Lower leg skin (tissue), 4 donors: Measurements from ENCODE around the gene PPARGC1A. TPM values are rescaled to one million over a fixed set of nuclear protein-coding genes. Genes with fewer than 3 reads are reported as not detected.

Source experiments
- DNase-seq, 2 donors: peaks; one replicate each; pipeline ENCODE4 v3.0.0-alpha.2; 2019; ENCODE audit warnings: low spot score in 2 of 2
- H3K4me3 ChIP-seq: fragments of 200-600 bp; sonication (generic); 2 replicates; pipeline ENCODE4 v1.5.1; 2017; ENCODE audit warnings: mild to moderate bottlenecking, low read depth; ENCODE audit not compliant: poor library complexity, severe bottlenecking
- CTCF ChIP-seq, 3 donors: fragments of 450-650 bp; IDR thresholded peaks; one replicate each; pipeline ENCODE4 v1.5.1; 2016; ENCODE audit warnings: antibody characterized with exemption in 3 of 3, mild to moderate bottlenecking in 3 of 3, moderate library complexity in 2 of 3
- POLR2A ChIP-seq, 2 donors: fragments of 450-650 bp; IDR thresholded peaks; one replicate each; pipeline ENCODE4 v1.6.1; 2016 to 2017; ENCODE audit warnings: antibody characterized with exemption in 2 of 2, mild to moderate bottlenecking in 1 of 2, moderate library complexity in 1 of 2
- WGBS, 2 donors: methylation state at CpG; one replicate each; pipeline ENCODE4 v1.1.5; 2018; 5-methylcytosine and 5-hydroxymethylcytosine counted together
- intact Hi-C: fragments of 100-400 bp; cut with DNase I; formaldehyde crosslinking; loops from one replicate; pipeline ENCODE4 v1.15.0; 2023; ENCODE audit warnings: low total_unique reads
- total RNA-seq, 4 donors: library from RNA; depleted of rRNA; stranded (reverse); fragments of >200 nt; gene quantifications; one replicate each; pipeline ENCODE4 v1.1.0, GENCODE V29; 2016

The PPARGC1A gene
- total RNA-seq, 4 donors from 2014 or later = 3.4 to 40.0 (median 14.1) TPM

- TF ChIP-seq CTCF (IDR thresholded peaks at IDR 0.05) = no peak
- no peak for TF ChIP-seq POLR2A (IDR thresholded peaks at IDR 0.05)
- no peak for DNase-seq
- no peak overlapping the region for H3K4me3 ChIP-seq
- intact Hi-C loops = no loop called here
Measured at GRCh38 chr4:23775694-23776093, 114.2 kb downstream of the PPARGC1A start.

DNA sequence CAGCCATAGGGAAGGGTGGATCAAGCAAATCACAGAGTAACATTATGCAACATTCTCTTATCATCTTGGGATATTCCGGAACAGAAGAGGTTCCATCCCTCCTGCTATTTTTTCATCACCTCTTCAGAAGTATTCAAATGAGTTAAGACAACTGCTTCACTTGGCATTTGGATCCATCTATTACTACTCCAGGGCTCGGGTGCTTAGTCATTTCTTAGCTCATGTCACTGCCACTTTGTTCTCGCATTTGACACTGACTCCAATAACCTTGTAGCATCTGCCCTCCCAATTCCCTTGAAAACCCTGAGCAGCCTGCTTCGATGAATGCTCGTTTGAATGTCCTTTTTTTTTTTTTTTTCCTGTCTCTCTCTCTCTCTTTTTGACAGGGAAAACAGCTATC is 114.9 kb downstream of the PPARGC1A start:
- TF ChIP-seq POLR2A (IDR thresholded peaks at IDR 0.05) = no peak
- no peak for TF ChIP-seq CTCF (IDR thresholded peaks at IDR 0.05)
- intact Hi-C loops = no loop called here
- 37 to 41% methylated on average over 5 of the region's 5 CpGs for WGBS, 2 donors

DNA sequence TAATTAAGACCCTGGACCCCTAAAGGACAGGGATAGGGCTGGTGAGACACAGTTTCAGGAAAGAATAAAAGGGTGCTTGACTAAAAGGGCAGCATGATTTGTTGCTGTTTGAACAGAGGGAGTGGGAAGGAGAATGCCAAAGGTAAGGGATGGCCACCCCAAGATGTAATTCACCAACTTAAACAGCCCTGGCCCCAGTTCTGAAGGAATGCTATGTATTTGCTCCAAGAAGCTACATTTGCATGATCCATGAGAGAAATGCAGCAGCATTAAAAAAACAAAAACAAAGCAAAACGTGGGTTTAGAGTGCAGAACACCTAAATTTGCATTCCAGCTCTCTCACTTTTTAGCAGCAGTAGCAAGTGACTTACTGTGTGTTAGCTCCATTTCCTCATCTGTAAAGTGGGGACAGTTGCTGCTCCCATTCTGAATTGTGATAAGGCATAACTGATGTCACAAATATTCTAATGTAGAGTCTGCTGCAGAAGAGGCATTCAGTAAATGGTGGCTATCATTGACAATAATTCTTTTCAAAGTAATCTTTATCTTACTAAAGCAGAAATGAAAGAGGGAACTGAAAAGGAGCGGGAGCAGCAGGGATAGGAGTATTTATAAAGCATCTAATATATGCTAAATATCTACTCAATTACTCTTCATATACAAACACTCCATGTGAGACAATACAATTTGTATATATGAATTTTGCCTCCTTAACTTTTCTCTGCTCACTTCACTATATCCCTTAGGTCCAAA is 115.8 kb downstream of the PPARGC1A start:
- intact Hi-C loops = no loop called here
- no peak for DNase-seq
- H3K4me3 ChIP-seq = no peak overlapping the region
- no peak for TF ChIP-seq POLR2A (IDR thresholded peaks at IDR 0.05)
- no peak for TF ChIP-seq CTCF (IDR thresholded peaks at IDR 0.05)
- 57 to 64% methylated on average over 2 of the region's 2 CpGs for WGBS, 2 donors

More for the DNA sequence above, 114.9 kb downstream of the PPARGC1A start:
- H3K4me3 ChIP-seq = no peak overlapping the region
- DNase-seq = no peak

- H3K4me3 ChIP-seq = no peak overlapping the region
- DNase-seq = no peak
- intact Hi-C loops = no loop called here
- TF ChIP-seq POLR2A (IDR thresholded peaks at IDR 0.05) (no peak), CTCF (IDR thresholded peaks at IDR 0.05) (no peak)
- WGBS, 2 donors = 45 to 55% methylated on average over 1 of the region's 1 CpG
Measured at GRCh38 chr4:23770011-23770410, 119.8 kb downstream of the PPARGC1A start.

- intact Hi-C loops = loop anchor here (5.0 kb wide), 1 partner anchor 1497 kb away; no protein-coding TSS in a partner anchor
- TF ChIP-seq POLR2A (IDR thresholded peaks at IDR 0.05) (no peak), CTCF (IDR thresholded peaks at IDR 0.05) (no peak)
- no peak overlapping the region for H3K4me3 ChIP-seq
- DNase-seq = no peak
Measured at GRCh38 chr4:23769406-23769805, 120.4 kb downstream of the PPARGC1A start.

DNA sequence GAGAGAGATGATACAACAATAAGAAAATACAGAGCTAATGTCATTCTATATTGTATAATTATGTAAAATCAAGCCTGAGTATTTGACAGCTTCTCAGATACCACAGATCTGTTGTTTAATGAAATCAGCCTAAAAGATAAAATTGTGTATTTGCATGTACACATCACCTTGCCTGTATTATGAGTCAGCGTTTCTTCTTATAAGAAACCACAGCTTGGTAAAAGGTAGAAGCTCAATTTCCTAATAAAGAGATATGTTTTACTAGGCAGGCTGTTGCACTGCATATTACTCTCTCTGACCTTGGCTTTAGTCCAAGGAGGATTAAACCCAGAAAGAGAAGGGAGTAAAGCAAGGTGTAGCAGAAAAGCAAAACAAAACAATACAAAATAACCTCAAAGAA is 121.3 kb downstream of the PPARGC1A start:
- H3K4me3 ChIP-seq = no peak overlapping the region
- intact Hi-C loops = loop anchor here (5.0 kb wide), 1 partner anchor 1496 kb away; no protein-coding TSS in a partner anchor
- DNase-seq = no peak
- TF ChIP-seq POLR2A (IDR thresholded peaks at IDR 0.05) = no peak
- TF ChIP-seq CTCF (IDR thresholded peaks at IDR 0.05) = no peak
- WGBS, 2 donors = 66 to 72% methylated on average over 1 of the region's 1 CpG
